ENCODE results near the gene GRIK4. TPM values are rescaled to one million over a fixed set of nuclear protein-coding genes. Genes with fewer than 3 reads are reported as not detected.

The GRIK4 gene
- total RNA-seq, 2 donors from 2014 or later: not detected

DNA sequence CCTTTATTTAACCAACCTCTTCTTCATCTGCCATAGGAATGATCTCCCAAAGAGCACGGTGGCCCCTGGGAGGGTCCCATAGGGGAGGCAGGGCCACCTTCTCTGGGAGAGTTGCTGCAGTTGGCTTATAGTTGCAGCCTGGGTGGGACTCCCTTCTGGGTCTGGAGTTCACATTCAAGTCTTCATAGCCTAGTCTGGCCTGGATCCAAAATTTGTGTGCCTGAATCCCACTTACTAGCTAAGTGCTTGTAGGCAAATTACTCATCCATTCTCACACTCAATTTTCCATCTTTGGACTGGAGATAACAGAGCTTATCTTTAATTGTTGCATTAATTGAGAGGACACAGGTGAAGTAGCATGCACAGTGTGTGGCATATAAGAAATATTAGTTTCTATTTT is 163.6 kb downstream of the GRIK4 start:
- ATAC-seq (no peak), DNase-seq (ENCODE audit: low spot score in 2 of 2) (no peak)
- Mint-ChIP-seq H3K27ac (no peak overlapping the region), H3K9me3 (no peaks in the 10 kb centered on the region), H3K36me3 (no peaks in the 10 kb centered on the region)

DNA sequence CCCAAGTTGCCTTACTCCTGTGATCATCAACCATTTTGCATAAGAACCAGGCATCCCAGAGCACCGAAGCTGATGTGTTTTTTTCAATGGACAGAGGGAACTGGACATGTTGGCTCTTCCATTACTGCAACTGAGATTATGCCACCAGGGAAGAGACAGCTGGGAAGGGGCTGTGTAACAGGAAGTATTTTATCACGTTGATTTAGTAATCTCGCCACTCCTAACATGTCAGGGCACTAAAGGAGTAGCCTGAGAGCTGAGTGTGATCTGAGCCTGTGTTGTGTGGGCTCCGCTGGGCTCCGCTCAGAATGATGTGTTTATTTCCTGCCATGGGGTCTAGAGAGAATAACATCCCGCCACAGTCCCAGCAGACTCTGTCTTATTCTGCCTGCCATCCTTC is 165.4 kb downstream of the GRIK4 start:
- DNase-seq (ENCODE audit: low spot score in 2 of 2) (no peak), ATAC-seq (no peak)
- Mint-ChIP-seq H3K36me3 (no peaks in the 10 kb centered on the region), H3K27ac (no peak overlapping the region), H3K9me3 (no peaks in the 10 kb centered on the region)

DNA sequence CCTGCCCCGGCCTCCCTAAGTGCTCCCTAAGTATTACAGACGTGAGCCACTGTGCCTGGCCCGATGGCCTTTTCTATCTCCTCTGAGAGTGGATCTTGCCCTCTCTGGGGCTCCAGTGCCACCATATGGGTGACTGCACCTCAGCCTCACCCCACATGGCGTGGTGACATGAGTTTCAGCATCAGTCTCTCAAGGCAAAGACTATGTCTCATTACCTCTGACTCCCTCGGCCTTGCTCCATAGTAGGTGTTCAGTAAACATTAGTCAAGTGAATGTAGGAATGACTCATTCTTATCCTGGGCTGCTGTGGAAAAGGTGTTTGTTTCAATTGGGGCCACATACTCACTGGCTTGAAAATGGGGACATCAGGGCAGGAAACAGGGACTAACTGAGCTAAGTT is 168.8 kb downstream of the GRIK4 start:
- no peak for DNase-seq (ENCODE audit: low spot score in 2 of 2)
- H3K36me3 Mint-ChIP-seq: no peaks in the 10 kb centered on the region
- ATAC-seq: peak; percentile 22 to 59
- no peaks in the 10 kb centered on the region for H3K9me3 Mint-ChIP-seq
- no peak overlapping the region for H3K27ac Mint-ChIP-seq

DNA sequence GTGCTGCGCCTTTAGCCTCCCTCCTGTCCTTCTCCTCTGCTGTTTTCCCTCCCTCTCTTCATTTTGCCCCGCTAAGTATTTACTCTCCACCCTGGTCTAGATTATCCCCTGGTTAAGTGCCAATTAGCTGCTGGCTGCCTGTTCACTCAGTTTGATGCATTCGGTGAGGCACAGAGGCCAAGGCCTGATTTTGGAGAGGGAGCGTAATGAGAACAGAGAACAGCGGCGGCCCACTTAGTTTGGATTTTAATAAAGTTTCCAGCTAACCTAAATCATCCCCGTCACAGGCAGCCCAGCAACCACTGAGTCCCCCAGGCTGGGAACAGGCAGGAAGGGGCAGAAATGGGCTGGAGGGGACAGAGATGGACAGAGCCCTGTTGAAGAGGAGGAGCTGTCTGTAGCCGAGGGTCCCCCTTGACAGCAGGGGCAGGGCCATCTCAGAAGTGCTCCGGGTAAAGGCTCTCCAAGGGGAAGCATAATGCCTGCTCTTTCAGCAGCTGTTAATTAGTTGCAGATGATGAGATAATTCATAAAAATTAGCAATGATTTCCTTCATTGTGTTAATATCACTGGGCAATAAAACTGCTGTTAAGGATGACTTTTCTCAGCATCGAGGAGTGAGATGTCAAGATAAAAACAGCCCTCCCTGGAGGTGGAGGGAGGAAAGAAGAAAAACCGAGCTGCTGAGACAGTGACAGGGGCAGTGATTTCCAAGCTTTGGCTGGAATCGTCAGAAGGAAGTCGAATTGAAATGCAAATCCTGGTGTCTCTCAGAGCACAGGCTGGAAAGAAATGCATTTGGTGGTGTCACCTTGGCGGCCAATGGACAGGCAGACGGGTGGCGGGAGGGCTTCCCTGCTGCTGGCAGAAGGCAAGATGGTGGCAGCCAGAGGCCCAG is 170.1 kb downstream of the GRIK4 start:
- ATAC-seq (no peak), DNase-seq (ENCODE audit: low spot score in 2 of 2) (no peak)
- Mint-ChIP-seq H3K27ac (no peak overlapping the region), H3K36me3 (no peaks in the 10 kb centered on the region), H3K9me3 (no peaks in the 10 kb centered on the region)

- H3K36me3 Mint-ChIP-seq: no peaks in the 10 kb centered on the region
- ATAC-seq (no peak), DNase-seq (ENCODE audit: low spot score in 2 of 2) (peak in 1 of 2 donors; percentile 25)
- H3K9me3 Mint-ChIP-seq: no peaks in the 10 kb centered on the region
- H3K27ac Mint-ChIP-seq: no peak overlapping the region
Measured at GRCh38 chr11:120682332-120682649, 170.7 kb downstream of the GRIK4 start.

DNA sequence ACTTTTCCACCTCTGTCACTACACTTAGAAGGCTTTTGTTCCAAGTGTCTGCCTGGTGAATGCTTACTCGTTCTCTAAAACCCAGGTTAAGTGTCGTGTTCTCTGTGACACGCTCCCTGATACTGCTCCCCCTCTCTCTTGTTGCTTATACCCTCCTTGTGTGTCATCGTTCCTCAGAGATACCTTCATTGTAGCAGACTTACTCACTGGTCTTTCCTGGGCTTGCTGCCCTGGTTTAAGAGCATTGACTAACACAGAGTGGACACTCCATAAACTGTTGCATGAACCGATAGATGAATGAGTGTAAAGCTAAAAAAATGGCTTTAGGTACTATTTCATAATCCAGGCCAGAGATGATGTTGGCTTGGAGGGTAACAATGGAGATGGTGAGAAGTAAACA is 171.3 kb downstream of the GRIK4 start:
- no peak overlapping the region for H3K27ac Mint-ChIP-seq
- no peaks in the 10 kb centered on the region for H3K9me3 Mint-ChIP-seq

DNA sequence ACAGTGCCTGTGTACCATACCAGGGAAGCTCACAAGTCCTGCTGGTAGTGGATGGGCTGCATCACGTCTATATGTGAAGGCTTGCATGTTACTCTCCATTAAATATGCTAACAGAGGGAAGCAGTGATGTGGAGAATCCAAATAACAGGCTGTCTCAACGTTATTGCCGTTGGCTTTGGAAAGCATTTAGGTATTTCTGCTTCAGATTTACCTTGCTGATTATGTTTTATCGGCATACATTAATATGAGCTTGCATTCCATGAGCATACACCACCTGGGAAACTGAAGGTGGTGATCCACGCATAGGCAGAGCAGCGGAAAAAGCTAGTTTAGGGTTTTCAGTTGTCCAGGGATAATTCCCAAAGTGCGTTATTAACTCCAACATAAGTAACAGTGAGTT is 175.0 kb downstream of the GRIK4 start:
- DNase-seq (ENCODE audit: low spot score in 2 of 2) (no peak), ATAC-seq (no peak)
- Mint-ChIP-seq H3K36me3 (no peaks in the 10 kb centered on the region), H3K27ac (no peak overlapping the region), H3K9me3 (no peaks in the 10 kb centered on the region)

More for the DNA sequence above, 171.3 kb downstream of the GRIK4 start:
- ATAC-seq: no peak
- no peaks in the 10 kb centered on the region for H3K36me3 Mint-ChIP-seq
- DNase-seq (ENCODE audit: low spot score in 2 of 2): no peak

DNA sequence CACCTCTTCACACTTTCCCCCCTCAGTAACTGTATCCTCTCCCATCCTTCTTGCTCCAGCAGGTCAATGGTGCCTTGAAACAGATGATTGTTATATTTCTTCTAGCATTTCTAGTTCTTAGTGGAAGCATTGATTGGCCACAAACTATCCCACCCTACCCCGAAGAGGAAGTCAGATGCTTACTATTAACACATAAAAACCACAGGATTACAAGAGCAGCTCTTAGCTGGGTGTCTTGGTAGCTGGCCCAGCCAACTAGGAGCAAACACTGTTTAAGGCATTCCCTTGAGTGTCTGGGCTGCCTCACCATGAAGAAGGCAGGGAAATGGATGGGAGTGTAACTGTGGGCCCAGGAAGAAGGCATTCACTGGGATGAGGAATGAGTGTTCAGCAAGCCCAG is 176.6 kb downstream of the GRIK4 start:
- Mint-ChIP-seq H3K27ac (no peak overlapping the region), H3K36me3 (no peaks in the 10 kb centered on the region), H3K9me3 (no peaks in the 10 kb centered on the region)
- ATAC-seq (no peak), DNase-seq (ENCODE audit: low spot score in 2 of 2) (peak in 1 of 2 donors; percentile 7)

DNA sequence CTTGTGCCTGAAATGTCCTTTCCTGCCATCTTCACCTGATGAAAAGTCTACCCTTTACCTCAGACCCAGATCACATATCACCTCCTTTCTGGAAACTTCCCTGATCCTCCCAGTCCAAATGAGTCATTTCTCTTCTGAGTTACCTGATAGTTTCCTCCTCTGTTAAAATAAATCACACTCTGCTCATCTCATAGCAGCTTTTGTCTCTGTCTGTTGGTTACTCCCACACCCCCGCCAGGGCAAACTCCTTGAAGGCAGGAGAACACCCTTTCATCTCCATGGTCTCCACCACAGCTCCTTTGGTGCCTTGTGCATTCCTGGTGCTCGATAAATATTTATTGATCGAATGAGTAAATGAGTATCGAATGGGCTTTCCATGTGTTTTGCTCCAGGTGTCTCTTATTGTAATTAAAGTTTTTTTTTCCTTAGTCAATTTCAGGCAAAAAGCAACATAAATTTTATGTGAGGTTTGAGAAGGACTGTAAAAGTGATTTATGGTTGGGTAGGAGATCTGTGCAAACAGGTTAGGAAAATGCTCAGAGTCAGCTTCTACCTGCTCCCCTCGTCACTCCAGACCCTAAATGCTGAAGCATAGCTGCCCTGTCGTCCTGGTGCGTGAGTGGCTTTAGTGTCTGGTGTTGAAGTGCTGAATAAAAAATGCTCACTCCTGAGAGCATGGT is 178.2 kb downstream of the GRIK4 start:
- H3K36me3 Mint-ChIP-seq: no peaks in the 10 kb centered on the region
- ATAC-seq (no peak), DNase-seq (ENCODE audit: low spot score in 2 of 2) (peak in 1 of 2 donors; percentile 16)

DNA sequence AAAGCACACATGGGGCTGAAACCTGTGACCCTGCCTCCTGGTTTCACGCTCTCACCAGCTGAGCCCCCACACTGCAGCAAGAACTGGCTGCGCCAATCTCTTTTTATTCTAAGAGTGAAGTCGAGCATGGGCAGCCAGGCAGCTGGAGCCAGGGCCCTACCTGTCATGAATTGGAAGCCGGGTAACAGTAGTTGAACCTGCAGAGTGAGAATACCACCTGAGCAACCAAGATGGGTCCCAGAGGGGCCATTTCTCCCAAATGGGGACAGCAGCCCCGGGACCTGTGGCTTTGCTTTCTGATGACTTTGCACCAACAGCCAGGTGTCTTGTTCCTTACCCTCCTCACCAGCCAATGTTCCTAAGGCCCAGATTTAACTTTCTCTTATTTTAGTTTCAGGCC is 178.9 kb downstream of the GRIK4 start:
- no peaks in the 10 kb centered on the region for H3K9me3 Mint-ChIP-seq
- no peak for DNase-seq (ENCODE audit: low spot score in 2 of 2)
- H3K27ac Mint-ChIP-seq: no peak overlapping the region
- ATAC-seq: no peak
- no peaks in the 10 kb centered on the region for H3K36me3 Mint-ChIP-seq

More for the DNA sequence above, 178.2 kb downstream of the GRIK4 start:
- no peaks in the 10 kb centered on the region for H3K9me3 Mint-ChIP-seq
- H3K27ac Mint-ChIP-seq: no peak overlapping the region

GRCh38 chr11:120694726-120695125 is 183.2 kb downstream of the GRIK4 start:
- DNase-seq (ENCODE audit: low spot score in 2 of 2) (no peak), ATAC-seq (no peak)
- no peaks in the 10 kb centered on the region for H3K9me3 Mint-ChIP-seq
- H3K36me3 Mint-ChIP-seq: no peaks in the 10 kb centered on the region
- no peak overlapping the region for H3K27ac Mint-ChIP-seq

- DNase-seq (ENCODE audit: low spot score in 2 of 2) (no peak), ATAC-seq (no peak)
- Mint-ChIP-seq H3K9me3 (no peaks in the 10 kb centered on the region), H3K27ac (no peak overlapping the region), H3K36me3 (no peaks in the 10 kb centered on the region)
Measured at GRCh38 chr11:120695426-120695825, 183.9 kb downstream of the GRIK4 start.

DNA sequence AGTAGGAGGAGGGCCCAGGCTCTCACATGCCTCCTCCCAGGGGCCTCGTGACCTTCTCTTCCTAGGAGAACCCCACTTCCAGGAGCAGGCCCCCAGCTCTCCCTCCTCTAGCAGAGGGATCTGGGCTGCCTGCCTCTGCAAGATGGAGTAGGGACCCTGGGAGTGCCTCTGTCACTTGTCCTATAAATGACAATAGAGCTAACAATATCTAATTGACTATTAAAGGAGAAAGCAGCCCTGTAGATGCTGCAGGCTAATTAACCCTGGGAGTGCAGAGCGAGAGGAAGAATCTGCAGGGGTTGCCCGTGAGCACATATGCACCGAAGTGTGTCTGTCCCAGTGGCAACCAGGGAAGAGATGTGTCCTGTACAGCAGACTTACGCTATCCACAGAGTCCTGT is 184.4 kb downstream of the GRIK4 start:
- Mint-ChIP-seq H3K27ac (no peak overlapping the region), H3K36me3 (no peaks in the 10 kb centered on the region), H3K9me3 (no peaks in the 10 kb centered on the region)
- ATAC-seq (no peak), DNase-seq (ENCODE audit: low spot score in 2 of 2) (no peak)

DNA sequence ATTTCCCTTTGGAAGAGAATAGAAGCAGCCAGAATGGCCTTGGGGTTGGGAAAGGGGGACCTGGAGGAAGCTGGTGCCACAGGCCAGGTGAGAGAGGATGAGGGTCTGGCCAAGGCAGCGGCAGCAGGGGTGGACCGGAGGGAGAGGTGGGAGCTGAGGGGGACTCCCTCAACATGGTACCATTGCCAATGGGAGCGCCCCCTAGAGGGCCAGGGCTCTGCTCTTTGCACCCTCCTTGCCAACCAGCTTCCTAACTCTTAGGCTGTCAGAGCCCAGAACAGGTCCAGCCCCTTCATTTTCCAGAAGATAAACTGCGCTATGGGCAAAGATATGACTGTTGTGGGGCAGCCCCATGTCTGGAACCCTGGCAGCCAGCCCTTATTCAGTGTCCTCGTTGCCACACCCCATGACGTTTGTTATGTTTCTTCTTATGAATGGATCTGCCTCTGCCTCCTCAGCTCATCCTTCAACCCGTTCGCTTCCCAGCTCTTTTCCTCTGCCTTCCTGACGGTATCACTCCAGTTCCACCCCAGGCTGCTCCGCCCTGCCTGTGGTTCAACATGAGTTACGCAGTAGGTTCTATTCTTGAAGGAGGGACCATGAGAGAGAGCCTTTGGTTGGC is 185.2 kb downstream of the GRIK4 start:
- Mint-ChIP-seq H3K36me3 (no peaks in the 10 kb centered on the region), H3K27ac (no peak overlapping the region), H3K9me3 (no peaks in the 10 kb centered on the region)
- ATAC-seq (no peak), DNase-seq (ENCODE audit: low spot score in 2 of 2) (peak in 1 of 2 donors; percentile 31)

DNA sequence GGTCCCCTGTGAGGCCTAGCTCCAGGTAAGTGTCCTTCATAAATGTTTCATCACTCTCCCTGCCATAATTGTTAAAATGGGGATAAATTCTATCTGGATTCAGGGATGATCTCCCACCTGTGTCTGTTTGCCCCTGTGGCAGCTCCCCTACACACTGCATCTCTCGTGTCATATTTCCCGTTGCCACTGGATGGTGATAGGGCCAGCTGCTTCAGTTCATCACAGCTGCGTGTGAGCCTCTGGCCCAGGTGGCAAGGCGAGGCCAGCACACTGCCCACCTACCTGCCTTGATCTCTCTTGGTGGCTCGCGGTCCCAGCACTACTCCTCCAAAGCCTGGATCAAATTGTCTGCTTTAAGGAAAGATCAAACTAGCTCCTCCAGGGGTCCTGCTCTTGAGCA is 187.4 kb downstream of the GRIK4 start:
- no peak for DNase-seq (ENCODE audit: low spot score in 2 of 2)
- no peak for ATAC-seq
- no peak overlapping the region for H3K27ac Mint-ChIP-seq
- H3K36me3 Mint-ChIP-seq: no peaks in the 10 kb centered on the region
- no peaks in the 10 kb centered on the region for H3K9me3 Mint-ChIP-seq

GRCh38 chr11:120702656-120703055 is 191.1 kb downstream of the GRIK4 start:
- no peak for ATAC-seq

GRCh38 chr11:120703358-120704152 is 192.0 kb downstream of the GRIK4 start:
- ATAC-seq (no peak), DNase-seq (ENCODE audit: low spot score in 2 of 2) (no peak)

More at GRCh38 chr11:120702656-120703055, 191.1 kb downstream of the GRIK4 start:
- Mint-ChIP-seq H3K9me3 (peaks cover 0 to 5% of the 10 kb centered on the region in 2 donors), H3K36me3 (peaks cover 0 to 8% of the 10 kb centered on the region in 2 donors), H3K27ac (no peak overlapping the region)
- DNase-seq (ENCODE audit: low spot score in 2 of 2): no peak

More at GRCh38 chr11:120703358-120704152, 192.0 kb downstream of the GRIK4 start:
- H3K27ac Mint-ChIP-seq: no peak overlapping the region
- H3K9me3 Mint-ChIP-seq: peaks cover 0 to 5% of the 10 kb centered on the region in 2 donors
- H3K36me3 Mint-ChIP-seq: peaks cover 0 to 8% of the 10 kb centered on the region in 2 donors
